Panc1 (cell line): ENCODE results near the gene CCDC40. TPM values are rescaled to one million over a fixed set of nuclear protein-coding genes. Genes with fewer than 3 reads are reported as not detected.

Experiments used
- ATAC-seq: fragments of 200-7000 bp; cut with Tn5 transposase; 2 replicates; pipeline ENCODE4 v1.9.1; 2020; ENCODE audit warnings: mild to moderate bottlenecking, moderate library complexity
- BruUV-seq: library from RNA; stranded (reverse); fragments of 400-500 nt; replicated peaks from 2 replicates; lab custom pipeline; 2021; lab: Mats Ljungman, UMichigan
- CTCF ChIA-PET: fragments of 300-600 bp; sonication (Branson Sonifier 250); formaldehyde crosslinking; loops from one replicate; lab custom pipeline; 2022; ENCODE audit warnings: antibody characterized with exemption; lab: Charles Lee
- POLR2A ChIA-PET: fragments of 300-600 bp; sonication (Branson Sonifier 250); formaldehyde crosslinking; loops from one replicate; lab custom pipeline; 2022; ENCODE audit warnings: antibody characterized with exemption; lab: Charles Lee
- DNase-seq: peaks from one replicate; pipeline ENCODE4 v3.0.0-alpha.2; 2010; ENCODE audit warnings: low read depth, low spot score
- H3K27ac ChIP-seq: 2 replicates; pipeline ENCODE4 v1.5.1; 2011; ENCODE audit warnings: mild to moderate bottlenecking, low read length, inconsistent platforms
- H3K27me3 ChIP-seq: fragments of 200-500 bp; sonication (Bioruptor generic); 2 replicates; pipeline ENCODE4 v1.6.0; 2014; ENCODE audit warnings: low read length, inconsistent platforms; ENCODE audit not compliant: control insufficient read depth, insufficient read depth
- H3K36me3 ChIP-seq: fragments of 200-500 bp; sonication (Bioruptor generic); 2 replicates; pipeline ENCODE4 v1.5.1; 2014; ENCODE audit warnings: inconsistent platforms, mild to moderate bottlenecking, low read length, moderate library complexity; ENCODE audit not compliant: control insufficient read depth, insufficient read depth
- H3K4me1 ChIP-seq: 2 replicates; pipeline ENCODE4 v1.5.1; 2011; ENCODE audit warnings: inconsistent platforms, mild to moderate bottlenecking, low read length, moderate library complexity; ENCODE audit not compliant: control insufficient read depth, insufficient read depth
- H3K4me3 ChIP-seq, 2 experiments: 2 replicates each; pipeline ENCODE4 v1.5.1; 2011 to 2012; ENCODE audit warnings: low read depth in 2 of 2, low read length in 2 of 2, mild to moderate bottlenecking in 2 of 2, inconsistent platforms in 1 of 2, moderate library complexity in 1 of 2
- H3K9me3 ChIP-seq: fragments of 200-500 bp; sonication (Bioruptor generic); 2 replicates; pipeline ENCODE4 v1.5.1; 2014; ENCODE audit warnings: low read depth, mild to moderate bottlenecking, inconsistent platforms, low read length, moderate library complexity; ENCODE audit not compliant: control insufficient read depth, insufficient read depth
- CTCF ChIP-seq: fragments of 450-650 bp; IDR thresholded peaks from 2 replicates; pipeline ENCODE4 v1.5.1; 2017; ENCODE audit warnings: mild to moderate bottlenecking
- POLR2AphosphoS5 ChIP-seq: IDR thresholded peaks from 2 replicates; pipeline ENCODE4 v1.6.1; 2012; ENCODE audit warnings: mild to moderate bottlenecking, low read depth, low read length, moderate library complexity
- REST ChIP-seq, 2 experiments: IDR thresholded peaks; 2 replicates each; pipeline ENCODE4 v1.6.1; 2011 to 2012; ENCODE audit warnings: low read depth in 2 of 2, control low read depth in 1 of 2, low read length in 1 of 2, mild to moderate bottlenecking in 1 of 2, moderate library complexity in 1 of 2; ENCODE audit not compliant: insufficient read depth in 1 of 2
- SIN3A ChIP-seq: IDR thresholded peaks from 2 replicates; pipeline ENCODE4 v1.6.1; 2012; ENCODE audit warnings: low read depth, mild to moderate bottlenecking, low read length, moderate library complexity, borderline replicate concordance; ENCODE audit not compliant: insufficient read depth
- TCF7L2 ChIP-seq: IDR thresholded peaks from 2 replicates; pipeline ENCODE4 v1.6.1; 2011; ENCODE audit warnings: mild to moderate bottlenecking, low read depth, low read length, inconsistent platforms
- in situ Hi-C: cut with HindIII; loops from 2 replicates; pipeline ENCODE4 v1.10.0; 2016; ENCODE audit warnings: low sequenced_read_pairs, low pct_unique_long_range_greater_than_20kb
- intact Hi-C: fragments of 100-400 bp; cut with micrococcal nuclease; formaldehyde crosslinking; loops from one replicate; pipeline ENCODE4 v1.10.0; 2022; ENCODE audit not compliant: unreplicated experiment
- total RNA-seq: library from RNA; stranded (reverse); gene quantifications from one replicate; pipeline ENCODE4 v1.2.1, GENCODE V29; 2021; ENCODE audit not compliant: unreplicated experiment

Gene CCDC40
- total RNA-seq, 1 experiment from 2014 or later: 18.0 TPM

DNA sequence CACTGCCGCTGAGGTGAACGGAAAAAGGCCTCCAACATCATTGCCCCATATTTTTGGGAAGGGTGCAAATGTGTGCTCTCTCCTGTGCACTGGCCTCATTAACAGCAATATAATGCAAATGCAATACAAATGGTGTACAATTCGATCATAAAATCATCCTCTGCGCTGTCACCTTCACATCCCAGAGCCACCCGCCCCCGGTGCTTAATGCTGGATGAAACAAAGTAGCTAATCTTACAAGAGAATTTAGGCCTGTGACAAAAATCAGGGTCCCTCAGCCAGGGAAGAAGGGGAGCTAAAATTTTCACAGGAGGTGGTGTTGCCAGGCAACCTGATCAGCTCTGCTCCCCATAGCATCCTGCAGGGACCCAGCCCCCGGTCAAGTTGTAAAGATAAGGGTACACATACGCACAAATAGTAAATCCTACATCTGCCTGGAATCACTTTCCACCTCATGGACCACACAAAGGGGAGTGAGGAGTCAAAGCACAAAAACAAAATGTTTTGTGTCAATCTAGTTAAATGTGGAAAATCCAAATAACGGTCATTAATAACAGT, 3.7 kb upstream of the CCDC40 start:
- no peak overlapping the region for H3K27ac ChIP-seq
- H3K4me3 ChIP-seq: no peak overlapping the region
- no peak for TF ChIP-seq TCF7L2
- no peak for TF ChIP-seq SIN3A
- TF ChIP-seq POLR2AphosphoS5: no peak
- no peak for TF ChIP-seq REST (IDR thresholded peaks at IDR 0.05; ENCODE audit: insufficient read depth in 1 of 2, low read depth in 2 of 2, low read length in 1 of 2)
- no peak for TF ChIP-seq CTCF
- peaks cover 36% of the 10 kb centered on the region for H3K4me1 ChIP-seq
- POLR2A ChIA-PET: no interaction called here
- no peaks in the 10 kb centered on the region for H3K9me3 ChIP-seq
- no peaks in the 10 kb centered on the region for H3K27me3 ChIP-seq
- CTCF ChIA-PET: no interaction called here
- DNase-seq (no peak), ATAC-seq (no peak)
- peaks cover 2% of the 10 kb centered on the region; the same call in 1 of the 2 replicates for H3K36me3 ChIP-seq
- no TSS peak for BruUV-seq
- in situ Hi-C loops: no loop called here
- intact Hi-C loops: no loop called here

DNA sequence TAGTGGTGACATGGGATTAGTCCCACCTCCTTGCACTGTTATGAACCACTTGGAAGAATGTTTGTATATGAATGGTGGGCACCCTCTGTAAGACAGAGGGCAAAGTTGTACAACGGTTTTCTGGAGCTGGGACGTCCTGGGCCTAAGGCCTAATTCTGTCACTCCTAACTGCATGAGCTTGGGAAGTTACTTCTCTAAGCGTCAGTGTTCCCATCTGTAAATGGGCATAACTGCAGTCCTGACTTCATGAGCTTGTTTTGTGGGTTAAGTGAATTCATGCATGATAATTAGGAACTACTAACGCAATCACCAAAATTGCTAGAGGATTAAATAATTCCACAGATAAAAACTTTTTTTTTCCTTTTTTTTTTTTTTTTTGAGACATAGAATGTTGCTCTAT, 2.6 kb upstream of the CCDC40 start:
- ChIA-PET CTCF (interaction anchor here (0.7 to 1.2 kb wide), 3 partner anchors 25 to 131 kb away, joined by 4 to 8 read pairs (median 4); no protein-coding TSS in a partner anchor), POLR2A (interaction anchor here (0.6 to 0.7 kb wide), 3 partner anchors 17 to 306 kb away, joined by 5 to 8 read pairs (median 7); no protein-coding TSS in a partner anchor)
- H3K4me1 ChIP-seq: peaks cover 38% of the 10 kb centered on the region
- intact Hi-C loops: no loop called here
- in situ Hi-C loops: no loop called here
- peaks cover 2% of the 10 kb centered on the region; the same call in 1 of the 2 replicates for H3K36me3 ChIP-seq
- ATAC-seq (no peak), DNase-seq (no peak)
- H3K4me3 ChIP-seq: no peak overlapping the region
- no peaks in the 10 kb centered on the region for H3K27me3 ChIP-seq
- H3K9me3 ChIP-seq: no peaks in the 10 kb centered on the region
- no peak overlapping the region for H3K27ac ChIP-seq
- no peak for TF ChIP-seq REST (IDR thresholded peaks at IDR 0.05; ENCODE audit: insufficient read depth in 1 of 2, low read depth in 2 of 2, low read length in 1 of 2)
- no peak for TF ChIP-seq POLR2AphosphoS5
- BruUV-seq: no TSS peak
